D341Med (cell line): Measurements from ENCODE around the gene PLCH2.

ENCODE experiments used
- DNase-seq: peaks from one replicate; pipeline ENCODE4 v3.0.0; 2012; ENCODE audit warnings: low spot score

Gene PLCH2

DNA sequence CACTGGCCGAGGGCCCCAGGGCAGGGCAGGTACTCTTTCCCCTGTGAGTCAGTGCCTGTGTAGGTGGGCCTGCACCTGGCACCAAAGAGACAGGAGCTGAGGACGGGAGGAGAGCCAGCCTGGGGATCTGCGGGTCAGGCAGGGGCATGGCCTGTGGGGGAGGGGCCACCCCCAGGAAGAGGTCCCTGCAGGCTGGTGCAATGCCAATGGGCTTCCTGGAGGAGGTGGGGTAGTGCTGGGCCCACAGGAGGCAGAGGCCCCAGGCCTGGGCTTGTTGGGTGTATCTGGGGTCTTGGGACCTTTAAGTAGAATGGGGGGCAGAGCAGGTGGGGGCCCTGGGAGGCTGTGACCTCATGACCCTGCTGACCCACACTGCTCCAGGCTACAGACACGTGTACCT is 23.2 kb downstream of the PLCH2 start:
- DNase-seq, result no peak

DNA sequence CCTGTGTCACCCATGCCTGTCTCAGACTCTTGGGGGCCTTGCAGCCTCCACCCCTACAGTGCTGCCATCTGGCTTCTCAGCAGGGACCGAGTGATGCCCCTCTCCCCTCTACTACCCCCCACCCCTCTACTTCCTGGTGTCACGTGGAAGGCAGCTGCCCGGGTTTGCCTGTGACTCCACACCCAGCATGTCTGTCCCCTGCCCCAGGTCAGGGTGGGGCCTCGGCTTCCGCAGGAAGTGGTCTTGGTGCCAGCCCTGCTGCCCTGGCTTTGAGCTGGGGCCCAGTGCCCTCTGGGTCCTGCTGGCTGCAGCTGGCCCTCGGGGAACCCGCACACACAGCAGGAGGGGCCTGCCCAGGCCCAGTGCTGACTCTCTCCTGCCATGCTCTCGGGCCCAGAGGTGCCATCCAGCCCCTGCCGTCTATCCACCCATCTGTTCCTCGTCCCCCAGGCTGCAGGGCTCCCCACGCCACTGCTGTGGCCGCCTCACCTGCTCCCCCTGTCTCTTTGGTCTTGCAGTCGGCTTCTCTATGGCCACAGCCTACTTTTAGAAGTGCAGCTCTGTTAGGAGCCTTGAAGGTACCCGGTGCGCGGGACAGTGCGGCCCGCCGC is 24.0 kb downstream of the PLCH2 start:
- no peak for DNase-seq

DNA sequence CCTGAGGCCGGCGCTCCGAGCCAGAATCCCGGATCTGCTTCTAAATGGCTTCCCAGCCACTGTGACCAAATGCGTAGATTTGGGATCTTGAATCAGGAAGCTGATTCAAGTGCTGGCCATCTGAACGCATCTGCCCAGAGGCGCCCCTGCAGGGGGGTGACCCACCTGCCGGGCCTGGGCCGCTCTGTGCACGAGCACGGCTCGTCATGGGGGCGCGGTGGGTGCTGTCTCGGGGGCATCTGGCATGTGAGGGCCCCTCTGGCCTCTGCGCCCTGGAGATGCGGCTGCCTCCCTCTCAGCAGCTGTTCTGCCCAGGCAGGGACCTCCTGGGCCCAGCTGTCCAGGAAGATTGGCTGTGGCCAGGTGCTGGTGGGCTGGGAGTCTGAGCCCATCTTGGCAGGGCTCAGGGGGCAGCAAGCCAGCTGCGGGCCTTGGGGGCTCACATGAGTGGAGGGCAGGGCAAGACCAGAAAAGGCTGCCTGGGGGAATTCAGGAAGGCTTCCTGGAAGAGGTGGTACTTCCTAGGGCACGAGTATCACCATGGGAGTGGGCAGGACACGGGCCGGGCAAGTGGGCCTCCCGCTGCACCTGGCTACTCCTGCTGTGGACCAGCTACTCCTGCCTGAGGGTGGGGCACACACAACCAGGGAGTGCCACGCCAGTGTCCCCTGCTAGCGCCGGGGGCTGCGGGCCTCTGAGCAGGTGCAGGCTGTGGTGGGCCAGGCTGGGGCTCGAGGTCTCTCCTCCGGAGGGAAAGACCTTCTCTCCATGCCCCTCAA is 25.1 kb downstream of the PLCH2 start:
- DNase-seq, result no peak

DNA sequence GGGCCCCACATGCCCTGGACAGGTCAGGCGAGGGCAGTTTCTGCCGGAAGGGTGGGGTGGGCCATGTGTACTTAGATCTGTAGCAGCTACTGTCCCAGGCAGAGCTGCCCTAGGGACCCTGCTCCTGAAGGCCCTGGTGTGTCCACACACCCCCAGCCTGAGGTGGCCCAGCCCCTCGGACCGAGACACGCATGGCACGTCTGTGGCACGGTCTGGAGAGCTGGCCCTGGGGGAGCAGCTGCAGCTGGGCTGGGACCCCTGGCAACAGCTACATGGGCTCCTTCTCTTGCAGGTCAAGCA is 25.7 kb downstream of the PLCH2 start:
- no peak for DNase-seq

DNA sequence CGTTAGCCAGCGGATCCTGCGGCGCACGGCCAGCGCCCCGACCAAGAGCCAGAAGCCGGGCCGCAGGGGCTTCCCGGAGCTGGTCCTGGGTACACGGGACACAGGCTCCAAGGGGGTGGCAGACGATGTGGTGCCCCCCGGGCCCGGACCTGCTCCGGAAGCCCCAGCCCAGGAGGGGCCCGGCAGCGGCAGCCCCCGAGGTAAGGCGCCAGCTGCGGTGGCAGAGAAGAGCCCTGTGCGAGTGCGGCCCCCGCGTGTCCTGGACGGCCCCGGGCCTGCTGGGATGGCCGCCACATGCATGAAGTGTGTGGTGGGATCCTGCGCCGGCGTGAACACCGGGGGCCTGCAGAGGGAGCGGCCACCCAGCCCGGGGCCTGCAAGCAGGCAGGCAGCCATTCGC is 26.1 kb downstream of the PLCH2 start:
- no peak for DNase-seq

DNA sequence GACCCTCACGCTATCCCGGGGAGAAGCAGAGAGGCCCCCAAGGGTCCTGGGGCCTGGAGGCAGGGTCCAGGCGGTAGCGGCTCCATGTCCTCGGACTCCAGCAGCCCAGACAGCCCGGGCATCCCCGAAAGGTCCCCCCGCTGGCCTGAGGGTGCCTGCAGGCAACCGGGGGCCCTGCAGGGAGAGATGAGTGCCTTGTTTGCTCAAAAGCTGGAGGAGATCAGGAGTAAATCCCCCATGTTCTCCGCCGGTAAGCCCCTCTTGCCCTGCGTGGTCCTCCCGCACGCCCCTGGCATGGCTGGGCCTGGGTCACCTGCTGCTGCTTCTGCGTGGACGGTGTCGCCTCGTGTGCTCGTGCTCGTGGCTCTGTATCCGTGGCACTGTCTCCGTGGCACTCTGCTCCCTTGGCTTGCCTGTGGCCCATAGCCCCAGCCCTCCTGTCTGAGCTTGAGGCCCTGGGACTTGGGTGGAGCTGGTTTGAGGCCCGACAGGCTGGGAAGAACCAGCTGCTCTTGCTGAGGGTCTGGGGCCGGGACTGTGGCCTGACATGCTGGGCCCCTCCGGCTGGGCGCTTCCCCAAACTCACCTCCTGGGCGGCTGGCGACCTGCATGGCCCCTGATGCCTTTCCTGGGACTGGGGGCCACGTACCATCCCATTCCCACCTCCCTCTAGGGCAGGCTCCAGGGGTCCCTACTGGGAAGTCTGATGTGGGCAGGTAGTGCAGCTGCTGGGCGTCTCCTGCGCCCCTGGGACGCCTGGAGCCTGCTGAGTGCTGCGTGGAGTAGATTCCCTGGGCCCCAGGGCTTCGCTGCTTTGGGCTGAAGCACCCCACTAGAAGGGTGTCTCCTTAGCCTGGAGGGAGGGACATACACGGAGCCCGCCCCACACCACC is 26.8 kb downstream of the PLCH2 start:
- no peak for DNase-seq

DNA sequence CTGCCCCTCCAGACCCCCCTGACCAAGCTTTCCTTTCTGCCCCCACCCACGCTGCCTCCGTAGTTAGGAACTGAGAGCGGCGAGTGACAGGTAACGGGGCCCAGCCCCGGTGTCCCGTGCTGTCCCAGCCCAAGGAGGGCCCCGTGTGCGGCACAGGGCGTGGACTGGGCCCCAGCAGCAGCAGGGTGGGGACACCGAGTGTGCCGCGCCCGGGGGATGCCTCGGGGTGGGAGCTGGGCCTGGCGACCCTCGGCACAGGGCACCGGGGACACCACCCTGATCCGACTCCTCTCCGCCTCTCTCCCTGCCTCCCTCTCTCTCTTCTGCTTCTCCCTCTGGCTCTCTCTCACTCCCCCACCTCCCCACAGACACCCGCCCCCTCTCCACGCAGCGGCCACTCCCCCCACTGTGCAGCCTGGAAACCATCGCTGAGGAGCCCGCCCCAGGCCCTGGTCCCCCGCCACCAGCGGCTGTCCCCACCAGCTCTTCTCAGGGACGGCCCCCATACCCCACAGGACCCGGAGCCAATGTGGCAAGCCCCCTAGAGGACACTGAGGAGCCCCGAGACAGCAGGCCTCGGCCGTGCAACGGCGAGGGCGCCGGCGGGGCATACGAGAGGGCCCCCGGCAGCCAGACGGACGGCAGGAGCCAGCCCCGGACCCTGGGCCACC is 27.6 kb downstream of the PLCH2 start:
- DNase-seq, result no peak

DNA sequence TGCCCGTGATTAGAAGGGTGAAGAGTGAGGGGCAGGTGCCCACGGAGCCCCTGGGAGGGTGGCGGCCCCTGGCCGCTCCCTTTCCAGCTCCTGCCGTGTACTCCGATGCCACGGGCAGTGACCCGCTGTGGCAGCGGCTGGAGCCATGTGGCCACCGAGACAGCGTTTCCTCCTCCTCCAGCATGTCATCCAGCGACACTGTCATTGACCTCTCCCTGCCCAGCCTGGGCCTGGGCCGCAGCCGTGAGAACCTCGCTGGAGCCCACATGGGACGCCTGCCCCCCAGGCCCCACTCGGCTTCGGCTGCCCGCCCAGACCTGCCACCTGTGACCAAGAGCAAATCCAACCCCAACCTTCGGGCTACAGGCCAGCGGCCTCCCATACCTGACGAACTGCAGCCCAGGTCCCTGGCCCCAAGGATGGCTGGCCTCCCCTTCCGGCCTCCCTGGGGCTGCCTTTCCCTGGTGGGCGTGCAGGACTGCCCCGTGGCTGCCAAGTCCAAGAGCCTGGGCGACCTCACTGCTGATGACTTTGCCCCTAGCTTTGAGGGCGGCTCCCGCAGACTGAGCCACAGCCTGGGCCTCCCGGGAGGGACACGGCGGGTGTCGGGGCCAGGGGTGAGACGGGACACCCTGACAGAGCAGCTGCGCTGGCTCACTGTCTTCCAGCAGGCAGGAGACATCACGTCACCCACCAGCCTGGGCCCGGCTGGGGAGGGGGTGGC is 28.3 kb downstream of the PLCH2 start:
- no peak for DNase-seq

DNA sequence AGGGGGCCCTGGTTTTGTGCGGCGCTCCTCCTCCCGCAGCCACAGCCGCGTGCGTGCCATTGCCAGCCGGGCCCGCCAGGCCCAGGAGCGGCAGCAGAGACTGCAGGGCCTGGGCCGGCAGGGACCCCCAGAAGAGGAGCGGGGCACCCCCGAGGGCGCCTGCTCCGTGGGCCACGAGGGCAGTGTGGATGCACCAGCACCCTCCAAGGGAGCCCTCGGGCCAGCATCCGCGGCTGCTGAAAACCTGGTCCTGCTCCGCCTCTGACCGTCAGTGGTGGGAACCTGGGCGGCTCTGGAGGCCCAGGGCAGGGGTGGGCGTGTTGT is 28.8 kb downstream of the PLCH2 start:
- DNase-seq, result no peak

DNA sequence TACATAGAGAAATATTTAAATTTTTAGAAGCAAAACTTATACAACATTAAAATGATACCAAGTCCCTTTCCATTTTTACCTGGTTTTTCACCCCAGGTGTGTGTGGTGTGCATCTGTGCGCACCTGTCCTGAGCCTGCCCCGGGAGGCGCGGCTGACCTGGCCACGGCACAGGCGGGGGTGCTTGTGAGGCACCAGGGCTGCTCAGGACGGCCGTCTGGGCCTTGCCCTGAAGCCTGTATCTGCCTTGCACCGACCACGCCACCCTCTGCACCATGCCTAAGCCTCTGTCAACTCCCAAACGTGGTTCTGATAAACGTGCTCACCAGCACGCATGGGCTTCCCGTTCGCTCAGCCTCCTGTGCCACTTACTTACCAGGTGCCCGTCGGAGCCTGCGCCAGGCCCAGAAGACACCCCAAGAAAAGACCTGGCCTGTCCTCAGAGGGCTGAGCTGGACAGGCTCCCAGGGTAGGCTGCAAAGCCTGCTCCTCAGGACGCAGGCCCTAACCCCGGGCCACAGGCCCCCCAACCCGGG is 29.4 kb downstream of the PLCH2 start:
- no peak for DNase-seq

DNA sequence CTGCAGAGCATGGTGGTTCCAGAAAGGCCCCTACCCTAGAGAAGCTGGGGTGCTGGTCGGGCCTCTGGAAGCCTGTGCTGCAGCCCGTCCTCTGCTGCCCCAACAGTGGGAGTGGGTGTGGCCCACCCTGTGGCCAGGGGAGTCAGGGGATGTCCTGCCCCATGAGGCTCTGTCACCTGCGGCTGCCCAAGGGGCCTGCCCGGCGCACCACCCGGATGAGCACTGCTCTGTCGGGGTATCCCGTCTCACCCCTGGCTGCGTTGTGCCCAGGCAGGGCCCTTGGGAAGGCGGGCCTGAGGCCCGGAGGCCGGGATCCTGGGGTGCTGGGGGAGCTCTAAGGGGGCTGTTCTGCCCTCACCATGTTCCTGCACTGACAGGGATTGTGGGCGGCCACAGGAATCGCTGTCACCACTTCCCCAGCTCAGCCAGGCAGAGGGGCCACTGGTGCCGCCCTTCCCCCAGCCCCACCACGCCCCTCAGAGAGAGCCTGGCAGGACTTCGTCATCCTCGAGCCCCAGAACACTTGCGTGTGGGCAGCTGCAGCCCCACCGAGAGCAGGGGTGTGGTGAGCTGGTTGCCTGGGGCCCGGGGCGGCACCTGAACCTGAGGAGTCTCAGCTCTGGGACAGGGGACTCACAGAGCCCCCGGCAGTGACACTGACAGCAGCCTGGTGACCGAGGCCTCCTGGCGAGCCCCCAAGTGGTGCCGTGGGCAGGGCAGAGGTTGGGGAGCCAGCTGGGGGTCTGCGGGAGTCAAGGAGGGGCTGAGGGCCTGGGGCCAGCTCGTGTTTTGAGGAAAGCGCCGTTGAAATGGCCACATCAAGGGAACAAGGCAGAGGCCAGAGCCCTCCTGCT is 30.1 kb downstream of the PLCH2 start:
- DNase-seq, result no peak

DNA sequence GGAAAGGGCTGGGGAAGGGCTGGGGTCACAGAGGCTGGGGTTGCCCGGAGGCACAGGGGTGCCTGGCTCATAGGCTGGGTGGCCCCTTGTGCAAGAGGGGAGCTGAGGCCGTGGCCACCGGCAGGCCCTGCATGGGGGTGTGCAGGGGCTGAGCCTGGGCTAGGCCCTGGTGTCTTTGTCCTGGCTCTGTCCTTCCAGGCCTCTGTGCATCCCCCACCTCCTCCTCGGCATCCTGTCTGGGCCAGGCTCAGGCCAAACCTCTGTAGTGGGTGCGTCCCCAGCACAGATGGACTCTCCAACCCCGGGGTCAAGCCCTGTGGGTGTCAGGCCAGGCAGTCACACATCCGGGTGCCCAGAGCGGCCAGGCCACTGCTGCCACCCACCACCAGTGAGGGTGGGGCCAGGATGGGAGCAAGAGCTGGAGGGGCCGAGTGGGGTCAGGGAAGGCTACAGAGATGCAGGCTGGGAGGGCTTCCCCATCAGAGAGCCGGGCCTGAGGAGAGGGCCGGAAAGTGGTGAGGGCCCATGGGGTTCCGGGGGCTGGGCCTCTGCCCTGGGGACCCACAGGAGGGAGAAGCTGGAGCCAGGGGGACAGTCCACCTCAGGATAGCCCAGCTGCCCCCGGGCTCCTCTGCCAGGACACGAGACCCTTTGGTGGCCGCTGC is 30.9 kb downstream of the PLCH2 start:
- DNase-seq, result no peak

DNA sequence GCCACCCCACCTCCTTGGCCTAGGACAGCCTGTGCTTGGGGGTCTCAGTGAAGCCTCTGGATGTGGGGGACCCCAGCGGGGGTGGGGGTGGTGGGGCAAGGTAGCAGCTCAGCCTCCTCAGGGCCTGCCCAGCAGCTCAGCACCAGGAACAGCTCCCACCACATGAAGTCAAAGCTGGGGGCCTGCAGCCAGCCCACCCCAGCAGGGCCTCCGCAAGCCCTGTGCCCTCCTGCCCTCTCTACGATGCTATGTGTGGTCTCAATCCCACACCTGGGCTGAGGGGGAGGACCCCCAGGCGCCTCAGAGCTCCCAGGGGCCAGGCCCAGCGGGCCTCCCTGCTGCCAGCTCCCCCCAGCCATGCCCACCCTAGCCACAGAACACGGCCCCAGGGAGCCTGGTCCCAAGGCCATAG is 31.7 kb downstream of the PLCH2 start:
- DNase-seq, result no peak

DNA sequence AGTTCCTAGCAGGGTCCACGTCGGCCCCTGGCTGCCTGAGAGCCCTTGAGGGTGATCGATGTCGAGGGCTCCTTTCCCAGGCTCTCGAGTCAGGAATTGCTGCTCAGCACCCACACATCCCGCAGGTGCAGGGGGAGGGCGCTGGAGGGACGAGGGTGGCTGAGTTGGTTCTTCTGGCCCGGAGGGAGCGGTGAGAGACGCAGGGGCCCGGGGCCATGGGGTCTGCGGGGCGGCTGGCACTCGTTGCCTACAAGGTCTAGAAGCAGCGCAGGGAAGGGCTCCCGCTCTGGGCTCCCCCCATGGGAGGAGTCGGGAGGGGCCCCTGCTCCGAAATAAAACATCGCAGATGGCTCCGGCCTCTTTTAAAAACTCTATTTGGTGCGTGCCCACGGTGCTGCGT is 32.1 kb downstream of the PLCH2 start:
- DNase-seq, result no peak

DNA sequence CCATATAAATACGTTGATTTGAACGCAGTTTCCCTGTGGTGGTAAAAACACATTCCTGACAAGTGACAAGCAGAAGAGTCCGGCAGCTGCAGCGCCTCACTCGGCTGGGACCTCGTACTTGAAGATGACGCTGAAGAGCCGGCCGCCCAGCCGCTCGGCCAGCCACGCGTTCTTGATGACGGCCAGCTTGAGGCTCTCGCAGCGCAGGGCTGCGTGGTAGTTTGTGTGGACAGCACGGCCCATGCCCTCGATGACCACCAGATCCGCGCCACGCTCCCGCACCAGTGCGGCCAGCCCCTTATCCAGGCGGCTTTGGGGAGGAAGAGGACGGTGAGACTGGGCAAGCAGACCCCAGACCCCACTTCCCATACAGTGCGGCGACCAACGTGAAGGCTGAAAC is 32.7 kb downstream of the PLCH2 start:
- DNase-seq, result no peak

DNA sequence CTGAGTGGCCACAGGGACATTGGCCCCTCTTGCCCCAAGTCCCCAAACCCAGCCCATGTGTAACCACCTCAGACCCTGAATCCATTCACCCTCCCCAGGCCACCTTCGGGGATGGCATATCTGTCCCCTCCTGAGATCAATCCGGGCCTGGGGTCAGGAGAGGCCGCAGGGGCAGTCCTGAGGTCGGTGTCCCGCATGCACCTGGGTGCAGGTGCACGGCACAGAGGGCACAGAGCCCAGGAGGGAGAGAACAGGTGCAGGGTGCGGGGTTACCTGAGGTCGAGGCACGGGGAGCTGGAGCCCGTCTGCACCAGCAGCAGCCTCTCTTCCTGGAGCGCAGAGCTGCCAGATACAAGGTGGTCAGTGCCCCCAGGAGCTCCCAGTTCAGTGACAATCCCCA is 33.5 kb downstream of the PLCH2 start:
- DNase-seq, result no peak

DNA sequence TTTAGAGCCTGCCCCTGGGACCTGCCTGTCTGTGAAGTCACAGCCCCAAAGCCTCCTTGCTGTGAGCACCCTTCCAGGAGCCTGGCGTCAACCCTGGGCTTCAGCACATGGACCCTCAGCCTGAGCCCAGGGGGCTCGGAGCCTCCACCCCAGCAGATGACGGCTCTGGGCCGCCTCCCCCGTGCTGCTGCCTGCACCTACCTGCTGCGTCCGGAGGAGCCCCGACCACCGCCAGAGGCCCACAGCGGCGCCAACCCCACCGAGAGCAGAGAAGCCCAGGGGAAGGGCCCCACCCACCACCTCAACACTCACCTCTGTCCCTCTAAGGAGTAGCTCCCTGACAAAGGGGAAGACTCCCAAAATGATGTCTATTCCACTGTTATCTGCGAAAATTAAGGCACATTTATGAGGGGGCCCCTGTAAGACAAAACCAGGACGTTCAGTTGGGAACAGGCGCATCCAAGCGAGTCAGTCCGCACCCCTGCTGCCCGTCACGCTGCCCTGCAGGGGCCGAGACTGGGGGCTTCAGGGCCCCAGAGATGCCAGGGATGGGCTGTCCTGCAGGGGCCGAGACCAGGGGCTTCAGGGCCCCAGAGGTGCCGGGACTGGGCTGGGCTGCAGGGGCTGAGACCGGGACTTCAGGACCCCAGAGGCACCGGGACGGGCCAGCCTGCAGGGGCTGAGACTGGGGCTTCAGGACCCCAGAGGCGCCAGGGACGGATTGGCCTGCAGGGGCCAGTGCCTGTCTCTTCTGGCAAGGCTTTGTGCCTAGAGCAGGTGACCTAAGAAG is 34.5 kb downstream of the PLCH2 start:
- DNase-seq, result no peak

DNA sequence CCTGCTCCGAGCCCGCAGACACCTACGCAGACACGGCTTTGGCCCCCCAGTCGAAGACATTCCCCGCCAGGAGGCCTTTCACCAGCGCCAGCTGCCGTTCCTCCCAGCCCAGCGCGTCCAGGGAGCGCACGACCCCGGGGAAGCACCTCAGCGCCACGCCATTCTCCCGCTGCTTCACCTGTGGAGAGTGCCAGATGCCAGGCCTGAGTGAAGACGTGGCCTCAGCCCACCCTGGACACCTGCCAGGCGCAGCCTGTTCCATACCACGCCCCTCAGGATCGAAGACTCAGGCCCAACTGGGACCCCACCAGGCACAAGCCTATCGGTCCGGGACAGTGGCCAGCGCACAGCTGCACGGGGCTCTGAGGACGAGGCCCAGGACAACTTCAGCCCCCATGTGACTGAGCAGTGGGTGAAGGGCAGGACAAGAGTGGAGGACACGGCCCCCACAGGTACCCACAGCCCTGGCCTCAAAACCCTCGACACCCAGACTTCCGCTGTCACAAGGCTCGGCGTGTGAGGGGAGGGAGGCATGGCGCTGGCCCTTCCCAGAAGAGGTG is 36.9 kb downstream of the PLCH2 start:
- no peak for DNase-seq
